NCI-H446 treated with DMSO at 0.1 percent for 48 hours (cell line): ENCODE data around the gene NDC80.
"Not testable (repeated sequence)": the region's sequence is repeated elsewhere in the genome, so short reads cannot be mapped to it uniquely, and the experiment has no call there.

Experiments used
- DNase-seq: peaks from one replicate; lab custom pipeline; 2025; lab: John Stamatoyannopoulos, UW

NDC80 gene

DNA sequence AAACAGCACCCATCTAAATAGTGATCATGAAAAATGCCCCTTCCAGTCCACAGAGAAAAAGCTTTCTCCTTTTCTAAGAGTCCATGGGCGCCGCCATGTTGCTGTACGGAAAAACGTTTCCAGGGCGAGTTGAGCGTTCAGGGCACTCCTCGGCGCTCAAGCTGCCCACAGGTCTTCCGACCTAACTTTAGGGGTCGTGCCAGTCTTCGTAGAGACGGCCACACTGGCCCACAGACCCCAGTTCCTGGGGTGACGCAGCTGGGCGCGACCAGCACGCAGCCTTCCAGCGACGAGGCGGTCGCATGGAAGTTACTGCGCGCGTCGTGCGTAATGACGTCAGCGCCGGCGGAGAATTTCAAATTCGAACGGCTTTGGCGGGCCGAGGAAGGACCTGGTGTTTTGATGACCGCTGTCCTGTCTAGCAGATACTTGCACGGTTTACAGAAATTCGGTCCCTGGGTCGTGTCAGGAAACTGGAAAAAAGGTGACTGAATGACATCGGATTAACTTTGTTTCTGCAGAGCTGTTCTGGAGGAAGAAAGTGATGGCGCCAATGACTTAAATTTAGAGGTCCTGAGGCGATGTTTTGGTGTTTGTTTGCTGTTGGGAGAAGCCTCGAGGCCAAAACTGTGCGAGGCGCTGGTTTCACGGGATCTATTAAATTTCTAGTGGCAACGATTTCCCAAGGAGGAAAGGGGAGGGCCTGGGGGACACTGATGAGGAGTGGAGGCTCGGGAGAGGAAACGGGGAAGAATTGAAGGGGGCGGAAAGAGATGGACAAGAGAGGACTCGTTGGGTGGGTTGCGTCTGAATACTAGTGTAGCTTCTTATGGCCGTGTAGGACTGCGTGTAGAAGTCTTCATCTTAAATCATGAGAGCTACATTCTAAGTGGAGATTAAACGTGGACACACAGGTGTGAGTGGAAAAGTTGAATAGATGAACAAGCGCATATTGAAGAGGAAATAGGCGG lies at the start of gene NDC80, which contains the start of gene METTL4:
Gene NDC80, plus strand, starts transcription at position 358 of the 971 bp plus-strand sequence. CDS start 1,429 bp downstream, outside the sequence.
Gene METTL4, minus strand, starts transcription at position 306 of the 971 bp plus-strand sequence. CDS start 4,289 bp downstream, outside the sequence.
- peak; percentile 74 for DNase-seq

DNA sequence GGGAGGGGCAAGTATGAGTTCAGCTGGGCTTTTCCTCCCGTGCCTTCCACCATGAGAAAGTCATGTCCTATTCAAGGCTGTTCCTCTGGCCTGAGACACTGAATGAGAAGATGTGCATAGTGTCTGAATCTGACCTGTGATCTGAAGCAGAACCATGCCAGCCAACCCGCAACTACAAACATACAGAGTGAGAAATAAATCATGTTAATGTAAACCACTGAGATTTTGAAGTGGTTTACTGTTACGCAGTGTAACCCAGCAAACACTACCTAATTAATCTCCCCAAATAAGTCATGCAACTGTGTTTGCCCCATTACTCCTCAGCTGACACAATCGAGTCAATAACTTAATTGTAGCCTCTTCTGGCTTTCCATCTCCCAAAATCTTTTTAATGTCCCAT lies 49.2 kb upstream of the NDC80 start:
- no peak for DNase-seq

DNA sequence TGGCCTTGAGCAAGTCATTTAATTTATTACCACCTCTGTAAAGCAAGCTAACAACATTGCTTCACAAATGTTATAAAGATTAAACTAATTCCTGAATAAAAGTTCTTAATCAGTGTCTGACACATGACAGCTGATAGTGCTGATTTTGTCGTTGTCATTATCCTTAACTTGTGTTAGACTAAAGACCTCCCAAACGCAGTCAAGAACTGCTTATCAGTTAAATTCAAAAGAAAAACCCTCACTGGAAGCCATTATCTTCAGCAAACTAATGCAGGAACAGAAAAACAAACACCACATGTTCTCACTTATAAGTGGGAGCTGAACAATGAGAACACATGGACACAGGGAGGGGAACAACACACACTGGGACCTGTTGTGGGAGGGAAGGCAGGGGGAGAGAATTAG lies 46.6 kb upstream of the NDC80 start:
- DNase-seq, result not testable (repeated sequence)

DNA sequence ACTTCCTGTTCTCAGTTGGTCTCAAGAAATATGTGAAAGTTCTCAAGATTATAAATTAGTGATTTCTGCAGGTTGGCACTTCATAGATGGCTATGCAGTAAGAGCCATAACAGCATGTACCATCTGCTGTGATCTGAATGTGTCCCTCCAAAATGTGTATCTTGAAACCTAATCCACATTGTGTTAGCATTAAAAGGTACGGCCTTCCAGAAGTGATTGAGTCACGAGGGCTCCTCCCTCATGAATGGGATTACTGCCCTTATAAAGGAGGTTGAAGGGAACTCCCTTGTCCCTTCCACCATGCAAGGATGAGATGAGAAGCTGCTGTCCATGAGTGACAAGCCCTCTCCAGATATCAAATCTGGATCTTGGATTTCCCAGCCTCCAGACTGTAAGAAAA lies 45.0 kb upstream of the NDC80 start:
- DNase-seq, result no peak

DNA sequence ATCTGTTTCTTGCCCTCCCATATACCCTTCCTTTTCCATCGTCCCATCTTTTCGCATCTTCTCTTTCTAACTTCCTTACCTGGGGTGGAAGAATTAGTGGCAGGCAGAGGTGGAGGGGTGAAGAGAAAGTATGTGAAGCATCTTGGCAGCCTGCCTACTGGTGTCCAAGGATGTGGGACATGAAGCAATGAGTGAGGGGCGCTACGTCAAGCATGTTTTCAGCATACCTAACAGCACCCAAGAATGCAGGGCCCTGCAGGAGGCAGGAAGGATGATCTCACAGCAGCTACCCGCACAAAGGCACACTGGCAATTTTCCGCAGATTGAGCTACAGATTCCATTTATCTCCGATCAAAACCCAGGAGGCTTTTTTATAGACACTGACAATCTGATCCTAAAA lies 42.2 kb upstream of the NDC80 start:
- DNase-seq, result no peak

DNA sequence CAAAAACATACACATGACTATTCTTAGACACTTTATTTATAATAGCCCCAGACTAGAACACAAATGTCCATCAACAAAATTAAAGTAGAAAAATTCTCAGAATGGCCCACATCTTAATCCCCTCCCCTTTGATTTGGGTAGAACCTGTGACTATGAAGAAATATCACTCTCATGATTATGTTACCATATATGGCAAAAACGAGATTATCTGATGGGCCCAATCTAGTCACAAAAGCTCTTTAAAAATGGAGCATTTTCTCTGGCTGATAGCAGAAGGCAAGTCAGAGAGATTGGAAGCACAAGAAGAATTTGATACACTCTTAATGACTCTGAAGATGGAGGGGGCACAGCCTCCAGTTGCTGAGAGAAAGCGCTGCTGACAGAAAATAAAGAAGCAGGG lies 39.6 kb upstream of the NDC80 start:
- DNase-seq, result no peak

DNA sequence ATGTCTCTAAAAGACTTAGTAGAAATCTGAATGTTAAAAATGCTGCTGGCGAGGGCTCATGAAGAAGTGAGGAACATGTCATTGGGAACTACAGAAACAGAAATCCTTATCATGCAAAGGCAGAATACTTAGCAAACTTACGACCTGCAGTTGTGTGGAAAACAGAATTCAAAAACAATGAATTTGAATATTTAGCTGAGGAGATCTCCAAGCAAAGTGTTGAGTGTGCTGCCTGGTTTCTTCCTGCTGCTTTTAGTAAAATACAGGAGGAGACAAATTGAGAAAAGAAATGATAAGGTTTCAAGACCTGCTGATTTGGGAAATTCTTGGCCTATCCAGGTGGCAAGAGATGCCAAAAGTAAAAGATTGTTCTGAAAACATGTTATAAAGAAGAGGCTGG lies 38.6 kb upstream of the NDC80 start:
- DNase-seq, result no peak

DNA sequence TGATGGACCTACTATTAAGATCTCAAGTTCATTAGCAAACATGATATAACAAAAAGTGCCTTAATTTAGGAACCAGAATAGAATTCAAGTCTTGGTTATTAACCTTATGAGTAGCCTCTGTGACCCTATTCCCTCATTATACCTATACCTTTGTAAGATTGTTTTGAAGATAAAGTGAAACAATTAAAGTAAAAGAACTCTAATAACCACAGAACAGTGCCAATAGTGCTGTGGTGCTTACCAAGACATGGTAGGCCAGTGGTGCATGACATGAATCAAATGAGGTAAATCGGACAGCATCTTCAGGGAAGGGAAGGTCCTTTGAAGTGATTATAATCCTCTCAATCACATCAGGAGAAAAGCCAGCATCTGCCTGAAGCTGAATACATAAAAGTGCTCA lies 36.5 kb upstream of the NDC80 start:
- DNase-seq, result no peak

DNA sequence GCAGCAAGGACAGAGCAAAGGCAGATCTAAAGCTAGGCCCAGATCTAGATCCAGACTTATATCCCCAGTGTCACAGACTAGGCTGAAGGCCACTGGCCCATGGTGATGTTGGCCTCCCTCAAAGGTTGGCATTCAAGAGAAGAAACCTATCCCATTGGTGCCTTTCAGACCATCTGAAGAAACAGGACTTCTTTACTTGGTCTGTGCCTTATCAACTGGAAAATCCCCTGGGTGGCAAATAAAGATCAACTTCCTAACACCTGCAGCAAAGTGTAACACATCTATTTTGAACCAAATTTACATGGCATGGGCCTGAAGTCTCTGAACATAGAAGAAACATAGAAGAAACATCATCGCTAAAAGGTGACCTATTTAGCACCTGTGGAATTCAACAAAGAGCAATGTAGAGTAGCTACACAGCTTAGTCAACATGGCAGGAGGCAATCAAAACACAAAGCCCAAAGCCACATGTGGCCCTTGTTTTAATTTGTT lies 35.9 kb upstream of the NDC80 start:
- no peak for DNase-seq

DNA sequence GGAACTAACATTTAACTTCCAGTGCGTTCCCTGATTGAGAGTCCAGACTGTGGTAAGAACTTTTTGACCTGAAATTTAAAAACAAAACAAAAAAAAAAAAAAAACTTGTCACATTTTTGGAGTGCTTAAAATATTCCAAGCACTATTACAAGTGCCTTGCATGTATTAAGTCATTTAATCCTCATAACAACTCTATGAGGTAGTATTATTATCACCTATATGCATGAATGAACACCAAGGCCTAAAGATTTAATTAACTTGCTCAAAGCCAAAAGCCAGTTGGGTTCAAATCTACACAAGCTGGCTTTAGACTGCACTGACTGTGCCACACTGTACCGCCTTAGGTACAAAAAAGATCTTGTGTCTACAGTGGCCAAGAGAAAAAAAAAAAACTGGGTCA lies 35.3 kb upstream of the NDC80 start:
- DNase-seq, result no peak

DNA sequence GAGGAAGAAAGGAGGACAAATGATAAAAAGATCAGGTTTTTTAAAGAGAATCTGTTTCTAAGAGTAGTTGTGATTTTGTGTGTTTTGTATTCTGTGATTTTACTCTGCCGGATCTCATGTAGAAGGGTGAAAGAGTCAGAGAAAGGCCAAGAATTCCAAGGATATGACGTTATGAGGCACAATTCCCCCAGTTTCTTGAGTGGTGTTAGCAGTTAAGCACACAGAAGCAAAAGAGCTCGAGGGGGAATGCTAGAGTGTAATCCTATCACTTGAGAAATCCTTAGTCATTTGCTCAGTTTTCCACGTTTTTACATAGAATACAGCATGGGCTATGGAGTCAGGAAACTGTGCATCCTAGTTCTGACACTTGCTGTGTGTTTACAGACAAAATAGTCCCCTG lies 34.9 kb upstream of the NDC80 start:
- no peak for DNase-seq

DNA sequence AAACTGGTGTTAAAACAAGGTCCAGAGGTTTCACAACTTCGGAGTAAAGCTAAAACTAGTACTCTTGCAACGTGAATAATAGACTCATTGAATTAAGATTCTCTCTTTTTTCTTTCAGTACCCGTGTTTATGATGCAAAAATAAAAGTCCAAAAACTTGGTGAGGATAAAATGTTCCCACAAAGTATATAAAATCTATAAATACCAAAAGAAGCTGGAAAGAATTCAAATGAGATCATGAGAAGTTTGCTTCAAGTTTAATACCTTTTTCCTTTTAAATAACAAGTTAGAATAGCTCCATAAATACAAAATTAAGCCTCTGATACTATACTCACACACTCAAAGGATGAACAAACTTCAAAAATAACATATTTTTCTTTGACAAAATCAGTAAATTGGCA lies 34.1 kb upstream of the NDC80 start:
- DNase-seq, result no peak

DNA sequence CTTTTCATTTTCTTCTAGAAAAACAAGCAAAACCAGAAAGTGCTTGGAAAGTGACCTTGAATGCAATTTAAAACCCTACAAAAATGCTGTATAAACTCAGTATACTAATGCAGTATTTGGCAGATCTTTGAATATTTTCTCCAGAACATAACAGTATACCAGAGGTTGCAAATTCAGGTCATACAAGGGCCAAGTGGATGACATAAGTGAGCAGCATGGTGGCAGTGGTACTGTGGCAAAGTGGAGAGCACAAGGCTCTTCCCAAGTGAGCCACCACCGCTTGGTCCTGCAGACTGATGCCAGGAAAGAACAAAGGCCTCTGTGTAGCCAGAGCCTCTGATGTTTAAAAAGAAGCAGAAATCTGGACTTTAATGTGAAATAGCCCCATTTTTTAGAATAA lies 33.1 kb upstream of the NDC80 start:
- DNase-seq, result no peak

DNA sequence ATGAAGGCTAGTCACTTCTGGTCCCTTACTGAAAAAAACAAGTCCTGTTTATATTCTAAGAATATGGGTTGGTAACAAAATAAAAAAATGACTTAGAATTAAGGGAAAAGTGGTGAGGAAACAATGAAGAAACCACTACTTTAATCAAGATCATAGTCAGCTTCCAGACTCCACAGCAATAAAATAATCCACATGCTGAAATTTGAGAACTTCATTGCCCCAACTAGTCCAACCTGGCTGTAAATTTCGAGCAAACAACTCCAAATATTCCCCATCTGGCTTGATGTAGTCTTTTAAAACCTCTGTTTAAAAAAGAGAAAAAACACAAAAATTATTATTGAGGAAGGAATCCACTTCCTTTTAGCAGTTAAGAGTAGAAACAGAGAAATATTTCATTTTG lies 32.5 kb upstream of the NDC80 start:
- no peak for DNase-seq

DNA sequence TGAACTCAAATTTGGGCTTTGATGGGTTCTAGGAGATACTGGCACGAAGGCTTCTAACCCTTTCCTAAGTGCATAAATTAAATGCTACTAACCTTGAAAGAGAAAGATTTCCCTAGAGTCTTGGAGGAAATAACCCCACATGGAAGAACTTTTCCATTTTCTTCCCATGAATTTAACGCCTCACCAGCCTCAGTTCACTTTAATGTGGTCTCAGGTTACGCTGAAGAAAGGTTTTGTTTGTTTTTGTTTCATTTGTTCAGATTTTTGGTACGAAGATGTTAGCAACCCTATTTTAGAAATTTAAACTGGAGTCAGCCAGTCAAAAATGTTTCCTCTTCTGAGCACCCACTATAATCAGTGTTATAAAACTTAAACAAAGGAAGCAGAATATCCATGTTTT lies 30.8 kb upstream of the NDC80 start:
- DNase-seq, result no peak

DNA sequence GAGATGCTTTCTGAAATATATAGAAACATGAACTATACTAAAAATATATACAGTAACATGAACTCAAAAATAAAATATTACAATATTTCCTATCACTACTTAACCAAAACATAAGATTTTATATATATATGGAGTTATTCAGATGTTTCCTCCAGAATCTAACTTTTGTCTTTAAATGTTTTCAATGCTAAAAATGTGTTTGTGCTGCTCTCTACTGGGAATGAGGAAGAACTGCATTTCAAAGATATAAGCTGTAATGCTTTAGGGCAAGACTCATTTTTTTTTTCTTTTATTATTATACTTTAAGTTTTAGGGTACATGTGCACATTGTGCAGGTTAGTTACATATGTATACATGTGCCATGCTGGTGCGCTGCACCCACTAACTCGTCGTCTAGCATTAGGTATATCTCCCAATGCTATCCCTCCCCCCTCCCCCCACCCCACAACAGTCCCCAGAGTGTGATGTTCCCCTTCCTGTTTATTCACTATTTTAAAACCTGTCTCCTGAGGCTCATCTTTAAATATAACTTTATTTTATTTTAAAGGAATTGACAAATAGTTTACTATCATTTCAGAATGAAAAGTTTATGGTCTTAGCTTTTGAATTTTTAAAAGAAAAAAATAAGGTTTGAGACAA lies 29.3 kb upstream of the NDC80 start:
- DNase-seq, result peak; percentile 9

DNA sequence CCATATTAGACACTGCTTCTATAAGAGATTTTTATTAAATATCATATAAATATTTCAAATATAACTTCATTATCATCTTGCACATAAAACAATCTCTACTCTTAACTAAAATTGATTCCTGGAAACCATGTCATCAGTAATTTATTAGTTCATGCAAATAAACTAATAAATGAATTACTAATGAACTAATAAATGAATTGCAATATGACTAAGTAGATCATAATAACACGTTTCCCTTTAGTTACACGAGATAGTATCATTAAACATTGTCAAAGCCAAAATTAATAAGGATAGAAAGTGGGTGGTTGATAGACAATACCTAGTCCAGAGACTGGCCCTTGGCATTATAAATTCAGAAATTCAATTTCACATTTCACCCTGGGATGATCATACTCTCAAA lies 26.2 kb upstream of the NDC80 start:
- no peak for DNase-seq

DNA sequence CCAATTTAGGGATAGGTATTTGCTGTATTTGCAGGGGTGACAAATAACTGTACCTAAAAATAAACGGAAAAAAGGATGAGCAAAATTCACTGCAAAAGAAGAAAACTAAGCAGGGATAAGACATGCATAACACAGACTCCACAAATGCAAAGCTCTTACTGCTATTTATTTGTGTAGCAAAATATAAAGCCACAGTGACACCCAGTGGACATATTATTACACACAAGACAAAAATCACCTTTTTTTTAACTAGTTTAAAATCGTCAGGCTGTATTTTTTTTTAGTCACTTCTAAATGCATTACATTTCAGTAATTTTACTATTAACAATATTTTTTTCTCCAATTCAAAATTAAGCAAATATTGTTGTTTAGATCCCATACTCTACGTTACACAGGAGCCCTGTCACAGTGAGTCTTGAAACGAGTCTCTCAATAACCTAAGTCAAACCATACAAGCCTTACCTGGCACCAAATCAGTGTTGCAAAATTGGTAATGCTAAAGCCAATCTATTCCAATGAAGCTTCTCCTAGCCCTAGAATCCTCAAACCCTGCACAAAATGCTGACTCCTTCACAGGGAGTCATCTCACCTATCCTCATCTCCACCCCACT lies 23.8 kb upstream of the NDC80 start:
- DNase-seq, result peak; percentile 12

DNA sequence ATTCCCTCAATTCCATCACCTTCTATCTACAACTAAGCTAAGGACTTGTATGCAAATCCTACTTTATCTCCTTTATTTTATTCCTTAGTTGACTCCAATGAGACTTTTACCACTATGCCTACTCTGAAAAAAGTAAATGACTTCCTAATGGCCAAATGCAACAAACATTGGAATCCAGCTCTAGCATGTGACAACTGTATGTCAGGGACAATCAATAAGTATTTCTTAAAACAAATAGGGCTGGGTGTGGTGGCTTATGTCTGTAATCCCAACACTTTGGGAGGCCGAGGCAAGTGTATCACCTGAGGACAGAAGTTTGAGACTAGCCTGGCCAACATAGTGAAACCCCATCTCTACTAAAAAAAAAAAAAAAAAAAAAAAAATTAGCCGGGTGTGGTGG lies 21.9 kb upstream of the NDC80 start:
- DNase-seq, result no peak

DNA sequence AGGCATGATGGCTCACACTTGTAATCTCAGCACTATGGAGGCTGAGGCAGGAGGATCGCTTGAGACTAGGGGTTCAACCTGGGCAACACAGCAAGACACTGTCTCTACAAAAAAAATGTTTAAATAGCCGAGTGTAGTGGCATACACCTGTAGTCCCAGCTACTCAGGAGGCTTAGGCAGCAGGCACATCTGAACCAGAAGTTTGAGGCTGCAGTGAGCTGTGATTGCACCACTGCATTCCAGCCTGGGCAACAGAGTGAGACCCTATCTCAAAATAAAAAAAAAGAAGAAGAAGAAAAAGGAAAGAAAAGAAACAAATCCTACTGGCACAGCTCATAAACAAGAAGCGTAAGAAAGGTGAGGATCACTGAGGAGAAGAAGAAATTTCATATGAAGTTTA lies 19.9 kb upstream of the NDC80 start:
- no peak for DNase-seq

DNA sequence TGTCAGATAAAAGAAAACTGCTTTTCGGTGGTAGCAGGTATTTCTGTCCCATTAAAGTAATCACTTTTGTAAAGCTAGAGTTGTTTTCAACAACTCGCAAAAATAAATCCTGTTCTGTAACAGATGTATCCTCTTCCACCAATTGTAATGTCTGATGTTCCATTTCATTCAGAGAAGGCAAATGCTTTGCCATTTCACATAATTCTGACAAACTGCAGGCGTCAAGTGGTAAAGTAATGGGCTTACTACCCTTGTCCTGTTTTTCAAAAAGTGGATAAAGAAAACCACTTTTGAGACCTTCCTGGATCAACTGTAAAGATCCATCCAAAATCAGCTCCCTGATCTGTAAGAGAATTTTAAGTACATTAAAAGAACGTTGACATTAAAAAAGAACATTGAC lies 16.7 kb upstream of the NDC80 start:
- DNase-seq, result no peak

DNA sequence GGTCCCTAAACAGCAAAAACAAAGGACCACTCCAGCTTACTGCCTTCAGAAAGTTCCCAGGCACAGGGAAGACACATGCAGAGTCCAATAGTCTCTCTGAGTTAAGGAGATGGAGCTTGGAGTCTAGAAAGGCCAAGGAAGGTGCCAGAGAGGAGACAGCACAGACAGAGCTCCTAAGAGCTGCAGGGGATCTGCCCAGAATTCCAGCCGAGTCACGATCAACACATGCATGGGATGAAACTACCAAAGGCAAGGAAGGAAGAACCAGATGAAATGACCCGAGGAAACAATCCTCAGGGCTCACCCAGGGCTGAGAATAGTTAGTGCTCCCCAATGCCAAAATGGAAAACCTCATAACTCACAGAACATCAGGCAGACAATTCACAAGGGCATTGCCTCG lies 15.5 kb upstream of the NDC80 start:
- no peak for DNase-seq

DNA sequence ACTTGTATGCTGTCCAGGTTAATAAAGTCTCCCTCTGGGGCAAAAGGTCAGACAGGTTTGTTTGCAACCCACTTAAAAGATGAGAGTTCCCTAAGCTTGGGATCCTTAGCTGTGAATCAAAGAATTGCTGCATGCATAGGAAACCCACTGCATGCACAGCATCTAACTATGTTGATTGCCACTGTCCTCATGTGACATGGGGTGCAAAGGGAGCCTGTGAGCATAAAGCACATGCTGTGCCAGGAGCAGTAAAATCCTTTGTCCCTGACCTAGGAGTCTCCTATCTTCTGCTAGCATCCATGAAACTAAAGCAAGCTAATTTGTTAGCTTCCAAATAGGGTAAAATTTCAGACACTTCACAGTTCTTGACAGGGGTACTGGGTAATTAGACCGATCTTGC lies 13.8 kb upstream of the NDC80 start:
- no peak for DNase-seq
